ENCODE results near the gene CERT1.

DNA sequence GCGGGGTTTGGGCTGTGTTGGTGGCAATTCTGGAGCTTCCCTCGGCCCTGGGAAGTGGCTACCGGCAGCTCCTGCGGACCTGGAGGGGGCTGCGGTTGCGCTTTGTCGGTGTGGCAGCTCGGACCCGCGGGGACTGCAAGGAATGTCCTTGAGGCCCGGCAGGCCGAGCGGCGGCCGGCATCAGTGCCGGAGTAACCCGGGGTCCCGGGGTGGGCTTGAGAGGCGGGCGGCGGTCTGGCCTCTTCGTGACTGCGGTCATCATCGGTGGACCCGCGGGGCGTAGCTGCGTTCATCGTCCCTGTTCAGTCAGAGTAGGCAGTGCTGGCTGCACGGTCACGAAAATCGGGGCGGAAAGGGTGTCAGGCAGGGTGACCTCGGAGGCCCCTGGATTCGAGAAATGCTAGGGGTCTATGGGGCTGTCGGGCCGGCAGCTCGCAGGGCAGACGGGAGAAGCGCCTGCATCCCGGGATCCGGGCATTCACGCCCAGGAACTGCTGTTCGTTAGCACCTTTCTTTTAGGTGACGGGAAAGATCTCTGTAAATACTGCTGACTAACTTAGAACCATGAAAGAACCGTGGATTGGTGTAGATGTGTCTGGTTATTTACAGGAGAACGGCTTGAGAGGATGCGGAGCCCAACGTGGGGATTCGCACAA lies 173.9 kb downstream of the CERT1 start:
- TF ChIP-seq, protein P1, sequence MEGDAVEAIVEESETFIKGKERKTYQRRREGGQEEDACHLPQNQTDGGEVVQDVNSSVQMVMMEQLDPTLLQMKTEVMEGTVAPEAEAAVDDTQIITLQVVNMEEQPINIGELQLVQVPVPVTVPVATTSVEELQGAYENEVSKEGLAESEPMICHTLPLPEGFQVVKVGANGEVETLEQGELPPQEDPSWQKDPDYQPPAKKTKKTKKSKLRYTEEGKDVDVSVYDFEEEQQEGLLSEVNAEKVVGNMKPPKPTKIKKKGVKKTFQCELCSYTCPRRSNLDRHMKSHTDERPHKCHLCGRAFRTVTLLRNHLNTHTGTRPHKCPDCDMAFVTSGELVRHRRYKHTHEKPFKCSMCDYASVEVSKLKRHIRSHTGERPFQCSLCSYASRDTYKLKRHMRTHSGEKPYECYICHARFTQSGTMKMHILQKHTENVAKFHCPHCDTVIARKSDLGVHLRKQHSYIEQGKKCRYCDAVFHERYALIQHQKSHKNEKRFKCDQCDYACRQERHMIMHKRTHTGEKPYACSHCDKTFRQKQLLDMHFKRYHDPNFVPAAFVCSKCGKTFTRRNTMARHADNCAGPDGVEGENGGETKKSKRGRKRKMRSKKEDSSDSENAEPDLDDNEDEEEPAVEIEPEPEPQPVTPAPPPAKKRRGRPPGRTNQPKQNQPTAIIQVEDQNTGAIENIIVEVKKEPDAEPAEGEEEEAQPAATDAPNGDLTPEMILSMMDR (IDR thresholded peaks at IDR 0.05; ENCODE audit: low read length), result no peak
- TF ChIP-seq EZH2 (IDR thresholded peaks at IDR 0.05; ENCODE audit: borderline replicate concordance, low read length), result no peak

All from OCI-LY1 (cell line).